Kidney capillary endothelial cell (primary cell): ENCODE results near the gene CALD1.

Experiments used
- DNase-seq: peaks from one replicate; pipeline ENCODE4 v3.0.0-alpha.2; 2018; ENCODE audit warnings: low spot score

The CALD1 gene

GRCh38 chr7:134787064-134787463, 7.6 kb downstream of the CALD1 start:
- no peak for DNase-seq

- DNase-seq: no peak
Measured at GRCh38 chr7:134787720-134788119, 8.3 kb downstream of the CALD1 start.

GRCh38 chr7:134788191-134788590, 8.8 kb downstream of the CALD1 start:
- DNase-seq: no peak

DNA sequence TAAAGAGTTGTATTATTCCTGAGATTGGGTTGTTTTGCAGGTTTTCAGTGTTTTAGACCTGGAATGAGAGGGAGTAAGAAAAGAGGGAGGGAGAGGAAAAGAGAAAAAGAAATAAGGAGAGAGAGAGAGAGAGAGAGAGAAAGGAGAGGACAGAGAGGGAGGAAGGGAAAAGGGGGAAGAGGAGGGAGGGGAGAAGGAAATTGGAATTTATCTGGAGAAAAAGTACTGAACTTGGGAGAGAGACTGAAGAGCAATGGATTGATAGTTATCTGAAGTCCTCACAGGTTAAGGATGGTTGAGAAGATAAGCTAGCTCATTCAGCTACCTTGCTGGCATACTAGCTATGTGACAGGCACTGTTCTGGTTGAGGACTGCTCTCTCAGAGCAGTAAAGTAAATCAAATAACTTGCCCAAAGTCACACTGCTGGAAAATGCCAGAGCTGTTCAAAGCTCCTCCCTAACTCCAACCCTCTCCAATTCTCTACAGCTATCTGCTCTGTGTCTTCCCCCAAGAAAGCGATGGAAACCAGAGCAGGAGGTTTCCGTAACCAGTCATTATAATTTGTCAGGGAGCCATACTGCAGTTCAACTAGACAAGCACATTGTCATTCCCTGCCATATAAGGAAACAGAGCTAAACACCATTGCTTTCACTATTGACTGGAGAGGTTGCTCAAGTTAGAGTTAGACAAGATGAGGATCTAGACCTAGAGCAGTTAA, 10.7 kb downstream of the CALD1 start:
- DNase-seq: no peak

GRCh38 chr7:134792968-134793367, 13.5 kb downstream of the CALD1 start:
- no peak for DNase-seq

DNA sequence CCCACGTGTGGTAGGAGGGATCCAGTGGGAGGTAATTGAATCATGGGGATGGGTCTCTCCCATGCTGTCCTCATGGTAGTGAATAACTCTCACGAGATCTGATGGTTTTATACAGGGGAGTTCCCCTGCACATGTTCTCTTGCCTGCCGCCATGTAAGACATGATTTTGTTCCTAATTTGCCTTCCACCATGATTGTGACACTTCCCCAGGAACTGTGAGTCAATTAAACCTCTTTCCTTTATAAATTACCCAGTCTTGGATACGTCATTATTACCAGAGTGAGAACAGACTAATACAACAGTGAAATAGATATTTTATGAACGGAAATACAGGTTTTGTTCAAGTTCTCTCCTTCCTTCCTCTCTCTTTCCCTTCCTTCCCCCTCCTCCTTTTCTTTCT, 15.8 kb downstream of the CALD1 start:
- DNase-seq: no peak

GRCh38 chr7:134798155-134798554, 18.7 kb downstream of the CALD1 start:
- DNase-seq: no peak

GRCh38 chr7:134799377-134799776, 19.9 kb downstream of the CALD1 start:
- DNase-seq: no peak

GRCh38 chr7:134802762-134803161, 23.3 kb downstream of the CALD1 start:
- no peak for DNase-seq

GRCh38 chr7:134804351-134804750, 24.9 kb downstream of the CALD1 start:
- peak; percentile 81 for DNase-seq

DNA sequence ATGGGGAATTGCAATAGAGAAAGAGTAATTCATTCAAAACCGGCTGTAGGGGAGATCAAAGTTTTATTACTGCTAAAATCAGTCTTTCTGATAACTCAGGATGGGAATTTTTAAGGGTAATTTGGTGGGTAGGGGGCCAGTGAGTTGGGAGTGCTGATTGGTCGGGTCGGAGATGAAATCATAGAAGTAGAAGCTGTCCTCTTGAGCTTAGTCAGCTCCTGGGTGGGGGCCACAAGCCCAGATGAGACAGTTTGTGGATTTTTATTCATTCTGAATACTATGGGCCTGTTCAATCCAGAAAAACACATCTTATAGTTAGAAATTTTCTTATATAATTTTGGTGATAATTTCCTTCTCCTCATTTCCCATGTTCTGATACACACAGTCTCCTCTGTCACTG, 25.4 kb downstream of the CALD1 start:
- peak; percentile 13 for DNase-seq

DNA sequence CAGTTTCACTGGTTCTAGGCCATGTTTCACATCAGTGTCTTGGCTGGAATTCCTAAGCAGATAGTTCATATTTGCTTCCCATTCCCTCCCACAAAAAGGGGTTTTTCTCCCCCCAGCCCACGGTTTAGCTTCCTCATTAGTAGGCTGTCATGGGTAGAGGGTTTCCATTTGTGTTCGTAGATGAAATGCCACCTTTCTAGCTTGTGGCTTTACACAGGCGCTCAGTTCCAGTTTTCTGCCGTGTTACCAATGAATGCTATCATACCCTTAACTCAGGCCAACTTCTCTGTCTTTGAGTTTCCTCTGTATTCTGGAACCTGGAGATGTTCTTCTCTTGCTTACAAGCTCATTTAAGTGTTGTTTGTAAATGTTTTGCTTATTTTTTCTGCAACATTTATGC, 26.8 kb downstream of the CALD1 start:
- no peak for DNase-seq

GRCh38 chr7:134809616-134810015, 30.2 kb downstream of the CALD1 start:
- DNase-seq: no peak

- DNase-seq: no peak
Measured at GRCh38 chr7:134811765-134812164, 32.3 kb downstream of the CALD1 start.

- peak; percentile 88 for DNase-seq
Measured at GRCh38 chr7:134813663-134814396, 34.4 kb downstream of the CALD1 start.

GRCh38 chr7:134814730-134815364, 35.4 kb downstream of the CALD1 start:
- no peak for DNase-seq

DNA sequence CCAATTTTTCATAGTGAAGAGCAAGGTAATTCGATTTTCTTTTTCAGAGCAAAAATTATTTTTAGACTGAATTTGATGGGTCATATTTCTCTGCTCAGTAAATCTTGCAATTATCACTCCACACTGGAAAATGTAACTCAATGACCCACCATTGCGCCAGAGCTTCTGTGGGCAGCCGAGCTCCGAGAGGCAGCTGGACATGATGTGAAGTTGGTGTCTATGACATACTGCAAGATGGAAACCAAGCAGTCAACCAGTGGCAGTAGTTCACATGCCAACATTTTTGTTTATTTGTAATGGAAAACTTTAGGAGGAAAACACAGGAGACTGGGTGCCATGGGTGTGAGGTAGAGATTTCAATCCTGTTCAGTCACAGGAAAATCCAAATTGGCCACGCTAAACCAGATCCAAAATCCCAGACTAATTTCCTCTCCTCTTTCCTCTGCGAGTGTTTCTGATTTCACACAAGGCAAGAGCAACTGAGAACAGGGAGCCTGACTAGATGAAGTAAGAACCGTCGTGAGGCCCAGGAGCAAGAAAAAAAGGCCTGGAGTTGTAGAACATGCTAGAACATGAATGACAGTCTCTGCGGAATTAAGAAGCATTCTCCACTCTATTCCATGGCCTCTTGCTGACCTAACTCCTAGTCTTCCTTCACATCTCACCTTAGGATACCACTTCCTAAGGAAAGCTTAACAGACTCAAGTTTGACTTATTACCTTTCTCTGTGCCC, 39.3 kb downstream of the CALD1 start:
- DNase-seq: no peak

DNA sequence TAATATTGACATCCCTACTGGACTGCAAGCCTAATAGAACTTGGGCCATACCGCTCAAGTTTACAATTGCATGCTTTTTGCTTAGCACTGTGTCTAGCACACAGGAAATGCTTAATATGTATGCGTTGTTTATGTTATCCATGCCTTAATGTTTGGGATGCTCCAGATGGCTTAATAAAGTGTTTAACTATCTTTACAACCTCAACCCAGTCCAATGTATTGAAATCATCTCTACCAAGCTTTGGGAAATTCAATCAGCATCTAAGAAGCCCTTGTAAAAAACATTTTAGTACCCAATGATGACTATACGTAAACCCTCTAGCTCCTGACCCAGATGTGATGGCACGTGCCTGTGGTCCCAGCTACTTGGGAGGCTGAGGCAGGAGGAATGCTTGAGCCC, 40.0 kb downstream of the CALD1 start:
- DNase-seq: no peak

DNA sequence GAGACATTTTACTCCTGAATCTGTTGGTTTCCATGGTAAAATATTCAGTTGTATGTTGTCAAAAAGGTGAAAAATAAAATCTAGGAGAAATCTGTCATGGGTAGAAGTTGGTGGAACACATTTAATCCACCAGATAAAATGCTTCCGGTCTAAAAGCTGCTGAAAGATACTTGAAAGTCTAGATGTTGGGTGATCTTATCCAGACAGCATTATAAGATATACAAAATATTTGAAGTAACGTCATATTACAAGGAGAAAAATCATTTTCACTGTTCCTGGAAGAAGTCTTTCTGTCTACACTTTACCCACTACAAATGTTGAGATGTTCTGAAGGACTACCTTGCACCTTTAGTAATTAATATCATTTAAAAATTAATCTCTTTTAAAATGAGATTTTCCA, 40.9 kb downstream of the CALD1 start:
- DNase-seq: no peak

- no peak for DNase-seq
Measured at GRCh38 chr7:134820778-134821177, 41.3 kb downstream of the CALD1 start.

DNA sequence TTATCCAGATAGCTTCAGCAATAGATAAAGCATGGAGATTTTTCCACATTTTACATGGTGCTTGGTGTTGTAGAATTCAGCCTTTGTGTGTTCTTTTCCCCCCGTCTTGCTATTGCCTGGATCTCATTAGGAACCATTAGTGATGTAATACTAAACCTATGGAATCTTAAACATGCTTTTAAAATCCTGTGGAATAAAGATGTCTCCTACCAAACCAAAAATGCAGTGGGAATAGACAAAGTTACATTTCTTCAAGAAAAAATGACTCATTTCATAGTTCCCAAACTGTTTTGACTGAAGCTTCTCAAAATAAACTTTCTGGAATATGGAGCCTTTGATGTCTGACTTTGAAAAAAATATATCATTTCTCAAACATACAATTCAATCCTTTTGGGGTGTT, 44.0 kb downstream of the CALD1 start:
- DNase-seq: no peak

DNA sequence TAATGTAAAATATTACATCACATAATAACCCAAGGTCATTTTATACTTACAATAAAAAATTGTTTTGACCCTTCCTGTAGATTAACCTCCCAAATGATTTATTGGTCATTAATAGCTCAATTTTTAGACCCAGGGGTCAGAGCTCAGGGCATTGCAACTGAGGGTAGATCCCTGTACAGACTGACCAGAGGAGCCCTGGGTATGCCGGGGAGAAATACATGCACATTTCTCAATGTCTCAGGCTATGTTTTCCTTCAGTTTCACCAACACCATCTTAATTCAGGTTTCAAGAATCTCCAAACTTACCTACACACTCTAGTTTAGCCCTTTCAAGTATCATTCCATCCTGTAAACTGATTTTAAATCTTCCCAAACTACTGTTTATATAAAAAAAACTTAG, 46.2 kb downstream of the CALD1 start:
- no peak for DNase-seq

- DNase-seq: no peak
Measured at GRCh38 chr7:134826105-134826504, 46.7 kb downstream of the CALD1 start.
